IMR-90 (cell line): ENCODE results near the gene PRR5L. TPM values are rescaled to one million over a fixed set of nuclear protein-coding genes. Genes with fewer than 3 reads are reported as not detected.

Experiments used
- ATAC-seq: fragments of 200-7000 bp; cut with Tn5 transposase; 2 replicates; pipeline ENCODE4 v1.9.1; 2020; ENCODE audit warnings: low read depth, mild to moderate bottlenecking, moderate library complexity
- BruUV-seq: library from RNA; stranded (reverse); fragments of 400-500 nt; replicated peaks from 2 replicates; lab custom pipeline; 2021; lab: Mats Ljungman, UMichigan
- CTCF ChIA-PET: fragments of 300-600 bp; formaldehyde crosslinking; extraction: SDS; loops from one replicate; lab custom pipeline; 2021; ENCODE audit warnings: antibody characterized with exemption; lab: Yijun Ruan, JAX
- POLR2A ChIA-PET: fragments of 300-600 bp; sonication (Branson Sonifier 250); formaldehyde crosslinking; loops from one replicate; lab custom pipeline; 2022; ENCODE audit warnings: antibody characterized with exemption; ENCODE audit not compliant: unreplicated experiment; lab: Charles Lee
- DNase-seq: peaks from one replicate; pipeline ENCODE4 v3.0.0; 2013
- H2AFZ ChIP-seq: replicated peaks from 2 replicates; pipeline ENCODE3; 2013; ENCODE audit warnings: low read length, mild to moderate bottlenecking; ENCODE audit not compliant: poor library complexity
- H2AK5ac ChIP-seq: 2 replicates; pipeline ENCODE4 v1.6.1; 2013; ENCODE audit warnings: low read depth, low read length, inconsistent platforms
- H2AK9ac ChIP-seq: replicated peaks from 2 replicates; pipeline ENCODE3; 2013; ENCODE audit warnings: mild to moderate bottlenecking, low read depth, low read length, moderate library complexity; ENCODE audit not compliant: poor library complexity
- H2BK120ac ChIP-seq: 2 replicates; pipeline ENCODE4 v1.6.1; 2013; ENCODE audit warnings: low read depth, low read length, inconsistent platforms
- H2BK15ac ChIP-seq: 3 replicates; pipeline ENCODE4 v1.6.1; 2013; ENCODE audit warnings: low read depth, low read length, inconsistent platforms
- H2BK20ac ChIP-seq: 2 replicates; pipeline ENCODE4 v1.6.1; 2013; ENCODE audit warnings: low read depth, mild to moderate bottlenecking, inconsistent platforms, low read length, moderate library complexity
- H2BK5ac ChIP-seq: 2 replicates; pipeline ENCODE4 v1.6.1; 2013; ENCODE audit warnings: mild to moderate bottlenecking, low read depth, low read length, inconsistent platforms; ENCODE audit not compliant: poor library complexity, severe bottlenecking
- H3K14ac ChIP-seq: replicated peaks from 2 replicates; pipeline ENCODE4 v1.6.1; 2013; ENCODE audit warnings: low read depth, low read length, inconsistent platforms
- H3K18ac ChIP-seq: 2 replicates; pipeline ENCODE4 v1.6.1; 2013; ENCODE audit warnings: low read depth, low read length, control low read depth
- H3K23ac ChIP-seq: 2 replicates; pipeline ENCODE4 v1.6.1; 2013; ENCODE audit warnings: low read depth, low read length, inconsistent platforms
- H3K27ac ChIP-seq: 2 replicates; pipeline ENCODE4 v1.5.1; 2013; ENCODE audit warnings: mild to moderate bottlenecking, control low read depth, low read length; ENCODE audit not compliant: insufficient read depth
- H3K27me3 ChIP-seq: 2 replicates; pipeline ENCODE4 v1.6.1; 2013; ENCODE audit warnings: low read length; ENCODE audit not compliant: control insufficient read depth, insufficient read depth
- H3K36me3 ChIP-seq: 2 replicates; pipeline ENCODE4 v1.6.1; 2013; ENCODE audit warnings: low read length, mixed read lengths; ENCODE audit not compliant: control insufficient read depth, insufficient read depth
- H3K4ac ChIP-seq: 2 replicates; pipeline ENCODE4 v1.6.1; 2013; ENCODE audit warnings: low read depth, low read length, inconsistent platforms
- H3K4me1 ChIP-seq: 2 replicates; pipeline ENCODE4 v1.6.1; 2013; ENCODE audit warnings: low read length, mixed read lengths; ENCODE audit not compliant: control insufficient read depth, insufficient read depth
- H3K4me2 ChIP-seq: 2 replicates; pipeline ENCODE4 v1.6.1; 2013; ENCODE audit warnings: low read depth, mild to moderate bottlenecking, control low read depth, low read length, moderate library complexity
- H3K4me3 ChIP-seq: 2 replicates; pipeline ENCODE4 v1.5.1; 2013; ENCODE audit warnings: low read depth, mild to moderate bottlenecking, control low read depth, low read length, moderate library complexity; ENCODE audit not compliant: insufficient read depth
- H3K56ac ChIP-seq: 2 replicates; pipeline ENCODE4 v1.6.1; 2013; ENCODE audit warnings: low read length, inconsistent platforms; ENCODE audit not compliant: insufficient read depth; ENCODE audit errors: extremely low read depth
- H3K79me1 ChIP-seq, 2 experiments: 2 replicates each; pipeline ENCODE4 v1.6.1; 2013; ENCODE audit warnings: low read length in 2 of 2, inconsistent platforms in 1 of 2, low read depth in 1 of 2
- H3K9ac ChIP-seq: 2 replicates; pipeline ENCODE4 v1.6.1; 2013; ENCODE audit warnings: low read depth, low read length, control low read depth
- H3K9me1 ChIP-seq: 2 replicates; pipeline ENCODE4 v1.6.1; 2013; ENCODE audit warnings: low read length, inconsistent platforms; ENCODE audit not compliant: insufficient read depth
- H3K9me3 ChIP-seq: 2 replicates; pipeline ENCODE4 v1.6.1; 2013; ENCODE audit warnings: low read length; ENCODE audit not compliant: control insufficient read depth, insufficient read depth
- H4K20me1 ChIP-seq: 2 replicates; pipeline ENCODE4 v1.6.1; 2013; ENCODE audit warnings: low read length, inconsistent platforms; ENCODE audit not compliant: insufficient read depth
- H4K5ac ChIP-seq: 2 replicates; pipeline ENCODE4 v1.6.1; 2013; ENCODE audit warnings: mild to moderate bottlenecking, low read depth, low read length, control low read depth
- H4K8ac ChIP-seq, 2 experiments: 2 replicates each; pipeline ENCODE4 v1.6.1; 2013; ENCODE audit warnings: low read depth in 2 of 2, low read length in 2 of 2, control low read depth in 1 of 2, inconsistent platforms in 1 of 2
- H4K91ac ChIP-seq: 2 replicates; pipeline ENCODE4 v1.6.1; 2013; ENCODE audit warnings: low read depth, low read length, inconsistent platforms; ENCODE audit not compliant: insufficient read depth
- BHLHE40 ChIP-seq: fragments of 150-350 bp; IDR thresholded peaks from 2 replicates; pipeline ENCODE4 v1.6.1; 2016; ENCODE audit warnings: mild to moderate bottlenecking, low read depth, low read length
- CEBPB ChIP-seq: IDR thresholded peaks from 2 replicates; pipeline ENCODE4 v1.6.1; 2012; ENCODE audit warnings: low read depth, low read length, improper control_type of control experiment
- CHD1 ChIP-seq: IDR thresholded peaks from 2 replicates; pipeline ENCODE4 v1.6.1; 2012; ENCODE audit warnings: low read depth, low read length, improper control_type of control experiment
- FOS ChIP-seq: fragments of 150-350 bp; IDR thresholded peaks from 2 replicates; pipeline ENCODE4 v1.6.1; 2016; ENCODE audit warnings: low read depth, low read length
- MAFK ChIP-seq: IDR thresholded peaks from 2 replicates; pipeline ENCODE4 v1.6.1; 2012; ENCODE audit warnings: low read depth, low read length, improper control_type of control experiment
- MAZ ChIP-seq: IDR thresholded peaks from 2 replicates; pipeline ENCODE4 v1.6.1; 2012; ENCODE audit warnings: low read depth, mild to moderate bottlenecking, low read length, improper control_type of control experiment, moderate library complexity, borderline replicate concordance
- POLR2A ChIP-seq: IDR thresholded peaks from 2 replicates; pipeline ENCODE4 v1.6.1; 2012; ENCODE audit warnings: mild to moderate bottlenecking, low read depth, low read length
- RAD21 ChIP-seq: IDR thresholded peaks from 2 replicates; pipeline ENCODE4 v1.6.1; 2012; ENCODE audit warnings: low read length, improper control_type of control experiment
- RCOR1 ChIP-seq: IDR thresholded peaks from 2 replicates; pipeline ENCODE4 v1.6.1; 2012; ENCODE audit warnings: mild to moderate bottlenecking, low read length, improper control_type of control experiment; ENCODE audit not compliant: insufficient replicate concordance
- RFX5 ChIP-seq: IDR thresholded peaks from 2 replicates; pipeline ENCODE4 v1.8.0; 2012; ENCODE audit warnings: low read depth, mild to moderate bottlenecking, low read length, moderate library complexity
- SMC3 ChIP-seq: fragments of 150-350 bp; IDR thresholded peaks from 2 replicates; pipeline ENCODE4 v1.6.1; 2016; ENCODE audit warnings: low read depth, mild to moderate bottlenecking, antibody characterized with exemption, low read length, moderate library complexity
- WGBS, 2 experiments: methylation state at CpG; one replicate each; pipeline versions ENCODE4 v1.1.5 to v1.1.7; 2013; ENCODE audit warnings: missing lambda C conversion rate in 2 of 2; ENCODE audit not compliant: insufficient read length in 1 of 2; ENCODE audit errors: extremely low coverage in 2 of 2; 5-methylcytosine and 5-hydroxymethylcytosine counted together
- dilution Hi-C: fragments of 300-500 bp; cut with HindIII; formaldehyde crosslinking; loops from one replicate; pipeline ENCODE4 v1.14.3; 2018; ENCODE audit warnings: low sequenced_read_pairs; ENCODE audit not compliant: unreplicated experiment
- in situ Hi-C: fragments of 300-500 bp; cut with MboI; formaldehyde crosslinking; loops from 3 replicates; pipeline ENCODE4 v1.14.3; 2019; ENCODE audit warnings: low sequenced_read_pairs, inconsistent platforms, mixed read lengths
- intact Hi-C: fragments of 100-400 bp; cut with micrococcal nuclease; formaldehyde crosslinking; loops from 2 replicates; pipeline ENCODE4 v1.10.0; 2022
- polyA plus RNA-seq, 3 experiments: library from polyadenylated mRNA; depleted of rRNA; stranded (reverse); fragments of >200 nt; gene quantifications; 2 replicates each; pipeline ENCODE4 v1.2.3, GENCODE V29; 2012; ENCODE audit warnings: low replicate concordance in 1 of 3
- total RNA-seq: library from RNA; depleted of rRNA; stranded (reverse); fragments of >200 nt; gene quantifications from 2 replicates; pipeline ENCODE4 v1.2.3, GENCODE V29; 2012
- TF ChIP-seq, protein P1 (sequence below): conservative IDR thresholded peaks from 2 replicates; pipeline ENCODE4 v1.5.1; 2012; ENCODE audit warnings: mild to moderate bottlenecking, low read depth, low read length, improper control_type of control experiment
- TF ChIP-seq, protein P2 (sequence below): fragments of 150-350 bp; IDR thresholded peaks from 2 replicates; pipeline ENCODE4 v1.6.1; 2017; ENCODE audit warnings: mild to moderate bottlenecking, antibody characterized with exemption, low read length, low read depth

The PRR5L gene
- total and polyA plus RNA-seq, 2 of the 4 experiments (the other 2 are of a cell fraction): 2.9 to 3.6 TPM

DNA sequence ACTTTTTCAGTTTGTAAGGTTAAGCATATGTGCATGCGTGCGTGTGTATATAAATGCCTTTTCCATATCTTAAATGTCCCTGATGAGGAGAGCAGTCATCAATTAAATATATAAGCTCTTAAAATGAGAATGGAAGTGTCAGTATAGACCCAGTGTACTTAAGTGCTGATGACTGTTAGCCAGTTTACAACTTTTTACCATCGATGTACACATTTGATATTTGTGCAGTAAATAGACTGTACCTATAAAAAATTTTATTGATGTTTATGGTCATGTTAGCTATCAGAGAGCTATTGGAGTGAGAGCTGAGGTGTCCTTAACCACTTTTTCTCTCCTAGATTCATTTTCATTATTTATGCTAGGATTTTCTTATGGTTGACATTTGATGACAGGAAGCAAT lies 168.6 kb downstream of the PRR5L start:
- no CpG with 5 or more reads among the region's 3 CpGs for WGBS, 2 experiments
- no peak overlapping the region for H2BK120ac ChIP-seq
- dilution Hi-C loops (no loop called here), in situ Hi-C loops (loop anchor here (25.0 kb wide), 1 partner anchor 852 kb away; the partner anchor contains the start of gene FJX1), intact Hi-C loops (no loop called here)
- no peak overlapping the region for H2BK5ac ChIP-seq
- H2AFZ ChIP-seq: no peak overlapping the region
- H2BK20ac ChIP-seq: peak overlapping the region; percentile 18; the same call in 1 of the 2 replicates
- H3K14ac ChIP-seq: no peak overlapping the region
- H3K23ac ChIP-seq: no peak overlapping the region
- no peak overlapping the region for H4K8ac ChIP-seq
- no peak for DNase-seq
- H3K9me3 ChIP-seq: no peaks in the 10 kb centered on the region
- H3K27me3 ChIP-seq: no peaks in the 10 kb centered on the region
- 0 out of 2 replicates have a peak overlapping the region, but pooled peaks have one; percentile 5 for H4K91ac ChIP-seq
- H3K4me3 ChIP-seq: no peak overlapping the region
- H3K9me1 ChIP-seq: peaks cover 15% of the 10 kb centered on the region
- H3K4me1 ChIP-seq: peaks cover 14% of the 10 kb centered on the region
- H4K5ac ChIP-seq: no peak overlapping the region; the same call in 1 of the 2 replicates
- no peak for ATAC-seq
- no peak overlapping the region for H3K9ac ChIP-seq
- H3K4me2 ChIP-seq: no peak overlapping the region
- ChIA-PET POLR2A (no interaction called here), CTCF (interaction anchor here (1.4 kb wide), 1 partner anchor 13 kb away, joined by 4 read pairs; no protein-coding TSS in a partner anchor)
- H4K20me1 ChIP-seq: no peaks in the 10 kb centered on the region
- no peak overlapping the region for H3K56ac ChIP-seq
- H3K27ac ChIP-seq: no peak overlapping the region
- BruUV-seq: no TSS peak
- no peak overlapping the region for H3K4ac ChIP-seq
- no peak overlapping the region for H3K18ac ChIP-seq
- no peak overlapping the region; the same call in 1 of the 2 replicates for H2AK5ac ChIP-seq
- no peaks in the 10 kb centered on the region for H3K36me3 ChIP-seq
- no peak overlapping the region for H2AK9ac ChIP-seq
- no peak for TF ChIP-seq CEBPB
- no peak for TF ChIP-seq RFX5
- no peak for TF ChIP-seq RCOR1
- no peak for TF ChIP-seq FOS
- no peak for TF ChIP-seq SMC3
- TF ChIP-seq CHD1: no peak
- TF ChIP-seq, protein P1, sequence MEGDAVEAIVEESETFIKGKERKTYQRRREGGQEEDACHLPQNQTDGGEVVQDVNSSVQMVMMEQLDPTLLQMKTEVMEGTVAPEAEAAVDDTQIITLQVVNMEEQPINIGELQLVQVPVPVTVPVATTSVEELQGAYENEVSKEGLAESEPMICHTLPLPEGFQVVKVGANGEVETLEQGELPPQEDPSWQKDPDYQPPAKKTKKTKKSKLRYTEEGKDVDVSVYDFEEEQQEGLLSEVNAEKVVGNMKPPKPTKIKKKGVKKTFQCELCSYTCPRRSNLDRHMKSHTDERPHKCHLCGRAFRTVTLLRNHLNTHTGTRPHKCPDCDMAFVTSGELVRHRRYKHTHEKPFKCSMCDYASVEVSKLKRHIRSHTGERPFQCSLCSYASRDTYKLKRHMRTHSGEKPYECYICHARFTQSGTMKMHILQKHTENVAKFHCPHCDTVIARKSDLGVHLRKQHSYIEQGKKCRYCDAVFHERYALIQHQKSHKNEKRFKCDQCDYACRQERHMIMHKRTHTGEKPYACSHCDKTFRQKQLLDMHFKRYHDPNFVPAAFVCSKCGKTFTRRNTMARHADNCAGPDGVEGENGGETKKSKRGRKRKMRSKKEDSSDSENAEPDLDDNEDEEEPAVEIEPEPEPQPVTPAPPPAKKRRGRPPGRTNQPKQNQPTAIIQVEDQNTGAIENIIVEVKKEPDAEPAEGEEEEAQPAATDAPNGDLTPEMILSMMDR: no peak
- no peak for TF ChIP-seq RAD21
- TF ChIP-seq MAFK: no peak
- TF ChIP-seq MAZ: no peak
- no peak for TF ChIP-seq POLR2A
- TF ChIP-seq BHLHE40: no peak
- TF ChIP-seq, protein P2, sequence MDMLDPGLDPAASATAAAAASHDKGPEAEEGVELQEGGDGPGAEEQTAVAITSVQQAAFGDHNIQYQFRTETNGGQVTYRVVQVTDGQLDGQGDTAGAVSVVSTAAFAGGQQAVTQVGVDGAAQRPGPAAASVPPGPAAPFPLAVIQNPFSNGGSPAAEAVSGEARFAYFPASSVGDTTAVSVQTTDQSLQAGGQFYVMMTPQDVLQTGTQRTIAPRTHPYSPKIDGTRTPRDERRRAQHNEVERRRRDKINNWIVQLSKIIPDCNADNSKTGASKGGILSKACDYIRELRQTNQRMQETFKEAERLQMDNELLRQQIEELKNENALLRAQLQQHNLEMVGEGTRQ: no peak
- no peak overlapping the region; the same call in 2 of the 3 replicates for H2BK15ac ChIP-seq
- no peaks in the 10 kb centered on the region; a peak in 1 of 4 replicates for H3K79me1 ChIP-seq
